BLaER1 treated with 17β-estradiol and CSF1 and Interleukin-3, amounts not matched to agents 10 nM and 100 nM (cell line): ENCODE data around the gene TTLL1.
"Not testable (repeated sequence)": the region's sequence is repeated elsewhere in the genome, so short reads cannot be mapped to it uniquely, and the experiment has no call there.

Experiments used
- H3K27ac ChIP-seq, 11 experiments: shearing (Covaris generic); formaldehyde crosslinking; 2 replicates each; pipeline ENCODE4 v1.8.1; 2022
- H3K27me3 ChIP-seq, 11 experiments: shearing (Covaris generic); formaldehyde crosslinking; 2 replicates each; pipeline ENCODE4 v1.8.1; 2022
- H3K36me3 ChIP-seq, 11 experiments: shearing (Covaris generic); formaldehyde crosslinking; 2 replicates each; pipeline ENCODE4 v1.8.1; 2022
- H3K4me1 ChIP-seq, 10 experiments: shearing (Covaris generic); formaldehyde crosslinking; 2 replicates each; pipeline ENCODE4 v1.8.1; 2022
- H3K4me2 ChIP-seq, 11 experiments: shearing (Covaris generic); formaldehyde crosslinking; 2 replicates each; pipeline ENCODE4 v1.8.1; 2022
- H3K4me3 ChIP-seq, 10 experiments: shearing (Covaris generic); formaldehyde crosslinking; 2 replicates each; pipeline ENCODE4 v1.8.1; 2022
- H3K9ac ChIP-seq, 11 experiments: shearing (Covaris generic); formaldehyde crosslinking; 2 replicates each; pipeline ENCODE4 v1.8.1; 2022
- H3K9me3 ChIP-seq, 11 experiments: shearing (Covaris generic); formaldehyde crosslinking; replicated peaks in 1 of 11; 2 replicates each; pipeline ENCODE4 v1.8.1; 2022
- H4K20me1 ChIP-seq, 11 experiments: shearing (Covaris generic); formaldehyde crosslinking; 2 replicates each; pipeline ENCODE4 v1.8.1; 2022
- Cebpa-rat ChIP-seq, 11 experiments: shearing (Covaris generic); IDR thresholded peaks; 2 replicates each; pipeline ENCODE4 v1.8.1; 2022

The TTLL1 gene

DNA sequence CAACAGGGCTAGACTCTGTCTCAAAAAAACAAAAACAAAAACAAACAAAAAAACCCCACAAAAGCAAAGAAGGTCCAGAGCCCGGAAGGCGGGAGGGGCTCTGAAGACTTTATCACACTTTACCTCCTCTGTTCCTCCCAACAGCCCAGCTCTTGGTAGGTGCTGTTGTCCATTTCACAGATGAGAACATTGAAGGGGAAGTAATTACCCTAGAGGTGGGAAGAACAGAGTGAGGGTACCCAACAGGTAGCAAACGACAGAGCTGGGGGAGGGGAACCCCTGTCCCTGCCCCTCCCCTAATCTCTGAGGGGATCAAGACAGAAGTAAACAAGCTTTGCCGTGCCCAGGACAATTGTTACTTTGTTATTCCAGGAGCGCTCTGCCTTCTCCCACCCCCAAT is 20.3 kb upstream of the TTLL1 start:
- peaks cover 0 to 31% (median under 1%) of the 10 kb centered on the region in 11 experiments; a peak in 7 of 22 replicates for H4K20me1 ChIP-seq
- no peaks in the 10 kb centered on the region for H3K9me3 ChIP-seq
- no peak overlapping the region for H3K9ac ChIP-seq
- no peak overlapping the region for H3K4me3 ChIP-seq
- H3K27me3 ChIP-seq, result peaks cover 22 to 55% (median 35%) of the 10 kb centered on the region in 11 experiments
- no peak overlapping the region; a peak in 1 of 22 replicates for H3K4me2 ChIP-seq
- TF ChIP-seq Cebpa-rat (IDR thresholded peaks at IDR 0.05), result no peak
- H3K4me1 ChIP-seq, result peaks cover 28 to 67% (median 61%) of the 10 kb centered on the region in 10 experiments
- no peaks in the 10 kb centered on the region for H3K36me3 ChIP-seq
- H3K27ac ChIP-seq, result no peak overlapping the region

- peaks cover 0 to 13% (median 0%) of the 10 kb centered on the region in 11 experiments; a peak in 5 of 22 replicates for H4K20me1 ChIP-seq
- peaks cover 12 to 25% (median 24%) of the 10 kb centered on the region in 11 experiments for H3K27me3 ChIP-seq
- peaks cover 28 to 58% (median 50%) of the 10 kb centered on the region in 10 experiments for H3K4me1 ChIP-seq
- no peaks in the 10 kb centered on the region for H3K36me3 ChIP-seq
- TF ChIP-seq Cebpa-rat (IDR thresholded peaks at IDR 0.05), result no peak
- no peak overlapping the region for H3K4me3 ChIP-seq
- peak overlapping the region in 6 of 11 experiments; percentile 5 to 47 (median 26); a peak in 7 of 22 replicates for H3K4me2 ChIP-seq
- no peak overlapping the region for H3K9ac ChIP-seq
- H3K9me3 ChIP-seq, result no peaks in the 10 kb centered on the region
- H3K27ac ChIP-seq, result no peak overlapping the region
These were observed 17.1 kb upstream of the TTLL1 start for GRCh38 chr22:43106302-43106701.

DNA sequence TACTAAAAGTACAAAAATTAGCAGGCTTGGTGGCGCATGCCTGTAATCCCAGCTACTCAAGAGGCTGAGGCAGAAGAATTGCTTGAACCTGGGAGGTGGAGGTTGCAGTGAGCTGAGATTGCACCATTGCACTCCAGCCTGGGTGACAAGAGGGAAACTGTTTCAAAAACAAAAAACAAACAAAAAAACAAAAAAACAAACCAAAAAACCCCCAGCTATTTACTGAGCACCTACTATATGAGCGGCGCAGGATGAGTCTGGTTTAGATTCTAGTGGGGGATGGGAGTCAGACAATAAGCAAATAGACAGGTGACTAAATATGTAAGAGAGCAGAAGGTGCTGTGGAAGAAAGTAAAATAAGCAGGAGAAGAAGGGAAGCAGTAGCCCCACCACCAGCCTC is 15.8 kb upstream of the TTLL1 start:
- Histone ChIP-seq H3K4me2 (peak overlapping the region; percentile 75 to 91 (median 84); a peak in 19 of 22 replicates), H3K4me1 (peaks cover 36 to 57% (median 50%) of the 10 kb centered on the region in 10 experiments), H3K27me3 (peaks cover under 1 to 12% (median 10%) of the 10 kb centered on the region in 11 experiments; a peak in 17 of 22 replicates)
- H3K9me3 ChIP-seq, H3K36me3 ChIP-seq, H3K27ac ChIP-seq, H4K20me1 ChIP-seq, H3K9ac ChIP-seq, H3K4me3 ChIP-seq: not testable (repeated sequence)

DNA sequence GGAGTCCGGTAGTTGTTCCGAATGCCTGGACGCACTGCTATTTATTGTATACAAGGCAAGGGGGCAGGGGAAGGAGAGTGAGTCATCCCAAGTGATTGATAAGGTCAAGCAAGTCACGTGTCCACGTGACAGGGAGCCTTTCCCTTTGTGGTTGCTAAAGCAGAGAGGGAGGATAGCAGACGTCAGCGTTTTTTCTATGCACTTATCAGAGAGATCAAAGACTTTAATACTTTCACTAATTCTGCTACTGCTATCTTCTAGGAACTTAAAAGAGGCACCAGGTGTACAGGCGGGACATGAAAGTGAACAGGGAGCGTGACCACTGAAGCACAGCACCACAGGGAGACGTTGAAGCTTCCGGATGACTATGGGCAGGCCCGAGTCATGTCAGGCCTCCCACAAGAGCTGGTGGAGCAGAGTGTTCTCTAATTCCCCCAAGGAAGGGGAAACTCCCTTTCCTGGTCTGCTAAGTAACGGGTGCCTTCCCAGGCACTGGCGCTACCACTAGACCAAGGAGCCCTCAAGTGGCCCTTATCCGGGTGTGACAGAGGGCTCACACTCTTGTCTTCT is 14.9 kb upstream of the TTLL1 start:
- peaks cover 39 to 57% (median 51%) of the 10 kb centered on the region in 10 experiments for H3K4me1 ChIP-seq
- not testable (repeated sequence) for H3K36me3 ChIP-seq, H3K9me3 ChIP-seq, H4K20me1 ChIP-seq, H3K27me3 ChIP-seq
- peak overlapping the region; percentile 75 to 91 (median 84) for H3K4me2 ChIP-seq
- peak overlapping the region in 2 of 10 experiments; percentile 12 to 29; a peak in 3 of 20 replicates for H3K4me3 ChIP-seq
- peak overlapping the region in 10 of 11 experiments; percentile 2 to 60 (median 31); a peak in 16 of 22 replicates for H3K27ac ChIP-seq
- H3K9ac ChIP-seq, result peak overlapping the region in 3 of 11 experiments; percentile 28 to 45 (median 43); a peak in 4 of 22 replicates

DNA sequence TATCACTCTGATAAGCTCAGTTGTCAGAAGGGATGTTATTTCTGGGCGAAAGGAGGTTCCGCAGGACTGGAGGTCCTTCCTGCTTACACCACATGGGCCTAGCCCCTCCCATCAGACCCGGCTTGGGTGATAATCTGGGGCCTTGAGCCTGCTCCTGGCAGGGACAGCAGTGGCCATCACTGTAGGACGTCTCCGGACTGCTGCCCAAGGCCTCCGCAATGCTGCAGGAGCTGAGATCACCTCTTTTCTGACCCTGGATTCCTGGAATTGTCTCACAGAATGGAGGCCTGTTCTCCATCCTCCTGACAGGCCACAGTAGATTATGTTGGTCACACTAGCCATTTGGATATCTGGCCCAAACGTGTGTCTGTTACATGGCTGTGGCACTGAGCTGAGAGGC is 12.1 kb upstream of the TTLL1 start:
- no peaks in the 10 kb centered on the region for H4K20me1 ChIP-seq
- H3K36me3 ChIP-seq, result peaks cover 0 to 4% (median 0%) of the 10 kb centered on the region in 11 experiments; a peak in 1 of 22 replicates
- H3K9ac ChIP-seq, result peak overlapping the region in 3 of 11 experiments; percentile 12 to 25 (median 12); a peak in 2 of 22 replicates
- no peak overlapping the region for H3K4me3 ChIP-seq
- no peaks in the 10 kb centered on the region for H3K27me3 ChIP-seq
- H3K9me3 ChIP-seq, result peaks cover 11 to 12% (median 11%) of the 10 kb centered on the region in 11 experiments
- H3K4me2 ChIP-seq, result peak overlapping the region in 10 of 11 experiments; percentile 21 to 66 (median 54); a peak in 19 of 22 replicates
- peaks cover 34 to 48% (median 44%) of the 10 kb centered on the region in 10 experiments for H3K4me1 ChIP-seq
- TF ChIP-seq Cebpa-rat (IDR thresholded peaks at IDR 0.05), result no peak
- H3K27ac ChIP-seq, result peak overlapping the region in 1 of 11 experiments; percentile 0; a peak in 1 of 22 replicates

DNA sequence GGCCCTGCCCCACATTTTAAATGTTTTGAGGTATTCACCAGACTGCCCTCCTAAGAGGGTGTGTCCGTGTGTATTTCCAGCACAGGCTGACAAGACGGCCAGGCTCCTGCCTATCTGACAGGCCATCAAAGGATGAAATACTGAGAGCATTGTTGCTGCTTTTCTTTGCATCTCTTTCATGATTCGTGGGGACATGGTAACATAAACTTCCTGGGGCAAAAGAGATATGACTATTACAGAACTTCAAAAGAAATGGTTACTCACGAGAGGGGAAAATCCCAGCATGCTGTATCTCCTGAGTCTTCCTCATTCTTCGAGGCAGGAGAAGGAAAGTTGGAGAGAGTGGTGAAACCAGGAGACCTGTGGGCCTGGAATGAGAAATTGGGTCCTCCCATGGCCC is 11.0 kb upstream of the TTLL1 start:
- H3K9ac ChIP-seq, result peak overlapping the region in 1 of 11 experiments; percentile 42; a peak in 1 of 22 replicates
- peaks cover 0 to 4% (median 0%) of the 10 kb centered on the region in 11 experiments; a peak in 1 of 22 replicates for H3K36me3 ChIP-seq
- H3K27ac ChIP-seq, result no peak overlapping the region
- no peaks in the 10 kb centered on the region for H4K20me1 ChIP-seq
- no peak overlapping the region for H3K4me3 ChIP-seq
- H3K4me1 ChIP-seq, result peaks cover 32 to 45% (median 40%) of the 10 kb centered on the region in 10 experiments
- peaks cover 16 to 23% (median 21%) of the 10 kb centered on the region in 11 experiments for H3K9me3 ChIP-seq
- no peaks in the 10 kb centered on the region for H3K27me3 ChIP-seq
- TF ChIP-seq Cebpa-rat (IDR thresholded peaks at IDR 0.05), result no peak
- peak overlapping the region in 6 of 11 experiments; percentile 41 to 67 (median 52); a peak in 11 of 22 replicates for H3K4me2 ChIP-seq

GRCh38 chr22:43099095-43099494 is 9.9 kb upstream of the TTLL1 start:
- H4K20me1 ChIP-seq, result no peaks in the 10 kb centered on the region
- H3K9me3 ChIP-seq, result peaks cover 16 to 23% (median 21%) of the 10 kb centered on the region in 11 experiments
- H3K27me3 ChIP-seq, result no peaks in the 10 kb centered on the region
- H3K36me3 ChIP-seq, result peaks cover 0 to 4% (median 0%) of the 10 kb centered on the region in 11 experiments; a peak in 1 of 22 replicates
- H3K4me1 ChIP-seq, result peaks cover 28 to 41% (median 38%) of the 10 kb centered on the region in 10 experiments
- H3K4me3 ChIP-seq, result no peak overlapping the region
- H3K4me2 ChIP-seq, result no peak overlapping the region
- no peak overlapping the region for H3K9ac ChIP-seq
- no peak overlapping the region for H3K27ac ChIP-seq
- no peak for TF ChIP-seq Cebpa-rat (IDR thresholded peaks at IDR 0.05)

DNA sequence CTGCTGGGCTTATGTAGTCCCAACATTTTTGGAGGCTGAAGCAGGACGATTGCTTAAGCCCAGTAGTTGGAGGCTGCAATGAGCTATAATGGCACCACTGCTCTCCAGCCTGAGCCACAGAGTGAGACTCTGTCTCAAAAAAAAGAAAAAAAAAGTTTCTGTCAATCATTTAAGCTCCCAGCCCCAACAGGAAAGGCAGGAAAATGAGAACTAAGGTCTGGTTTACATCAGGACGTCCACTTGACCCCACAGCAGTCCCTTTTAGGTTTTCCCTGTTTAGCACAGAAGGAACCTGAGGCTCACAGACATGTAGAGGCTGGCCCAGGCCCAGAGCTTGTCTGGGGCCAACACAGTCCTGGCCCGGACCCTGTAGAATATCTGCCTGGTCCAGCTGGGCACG is 9.2 kb upstream of the TTLL1 start:
- peaks cover 25 to 40% (median 36%) of the 10 kb centered on the region in 10 experiments for H3K4me1 ChIP-seq
- no peaks in the 10 kb centered on the region for H4K20me1 ChIP-seq
- no peak overlapping the region for H3K27ac ChIP-seq
- peaks cover 16 to 23% (median 21%) of the 10 kb centered on the region in 11 experiments for H3K9me3 ChIP-seq
- no peak overlapping the region for H3K4me3 ChIP-seq
- no peaks in the 10 kb centered on the region for H3K27me3 ChIP-seq
- peak overlapping the region in 2 of 11 experiments; percentile 12 to 26; a peak in 2 of 22 replicates for H3K4me2 ChIP-seq
- H3K36me3 ChIP-seq, result peaks cover 0 to 4% (median 0%) of the 10 kb centered on the region in 11 experiments; a peak in 1 of 22 replicates
- no peak for TF ChIP-seq Cebpa-rat (IDR thresholded peaks at IDR 0.05)
- no peak overlapping the region; a peak in 1 of 22 replicates for H3K9ac ChIP-seq

DNA sequence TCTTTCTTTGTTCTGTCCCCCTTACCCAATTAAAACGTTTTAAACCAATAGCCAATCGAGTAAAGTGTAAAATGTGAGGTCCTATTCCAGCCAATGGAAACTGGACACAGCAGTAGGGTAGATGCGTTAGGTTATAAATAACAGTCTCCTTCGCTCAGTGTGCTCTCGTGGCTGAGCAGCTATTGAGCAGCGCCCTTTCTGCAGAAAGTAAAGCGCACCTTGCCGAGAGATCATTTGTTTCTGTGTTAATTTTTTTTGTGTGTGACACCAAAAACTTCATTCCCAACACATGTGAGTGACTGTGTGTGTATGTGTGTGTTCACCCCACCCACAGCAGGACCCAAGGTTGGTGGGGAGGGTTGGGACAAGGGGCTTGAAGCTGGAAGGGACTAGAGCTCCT is 7.2 kb upstream of the TTLL1 start:
- no peak for TF ChIP-seq Cebpa-rat (IDR thresholded peaks at IDR 0.05)
- peaks cover 23 to 46% (median 36%) of the 10 kb centered on the region in 10 experiments for H3K4me1 ChIP-seq
- H3K27me3 ChIP-seq, result no peaks in the 10 kb centered on the region
- H3K9ac ChIP-seq, result no peak overlapping the region
- peaks cover 0 to 4% (median 0%) of the 10 kb centered on the region in 11 experiments; a peak in 1 of 22 replicates for H3K36me3 ChIP-seq
- H3K4me2 ChIP-seq, result no peak overlapping the region
- no peak overlapping the region for H3K4me3 ChIP-seq
- no peaks in the 10 kb centered on the region for H4K20me1 ChIP-seq
- no peak overlapping the region for H3K27ac ChIP-seq
- peaks cover 16 to 23% (median 21%) of the 10 kb centered on the region in 11 experiments for H3K9me3 ChIP-seq
